Gastrocnemius medialis (tissue), 4 donors: ENCODE measurements around the gene SDHAF3. TPM values are rescaled to one million over a fixed set of nuclear protein-coding genes. Genes with fewer than 3 reads are reported as not detected.

Experiments
- ATAC-seq, 2 donors: fragments of 150-250 bp; one replicate each; pipeline ENCODE4 v1.9.1; 2016
- DNase-seq, 2 donors: peaks; one replicate each; pipeline ENCODE4 v3.0.0-alpha.2; 2019
- H3K27ac ChIP-seq, 4 donors: fragments of 200-600 bp; sonication (generic); 1 replicate in 1 of 4; 2 replicates in 3 of 4; pipeline ENCODE4 v1.5.1; 2016 to 2018; ENCODE audit warnings: mild to moderate bottlenecking in 2 of 4, moderate library complexity in 1 of 4
- H3K27me3 ChIP-seq, 3 donors: fragments of 200-600 bp; sonication (generic) in 2 of 3; 1 replicate in 1 of 3; 2 replicates in 2 of 3; pipeline versions ENCODE4 v1.5.1 to v1.6.0; 2016 to 2019; ENCODE audit warnings: mild to moderate bottlenecking in 1 of 3, moderate library complexity in 1 of 3
- H3K36me3 ChIP-seq, 2 donors: fragments of 200-600 bp; sonication (generic) in 1 of 2; one replicate each; pipeline ENCODE4 v1.5.1; 2017 to 2018
- H3K4me1 ChIP-seq, 2 donors: fragments of 200-600 bp; sonication (generic) in 1 of 2; one replicate each; pipeline ENCODE4 v1.5.1; 2016 to 2017; ENCODE audit warnings: mild to moderate bottlenecking in 2 of 2
- H3K4me3 ChIP-seq, 4 donors: fragments of 200-600 bp; sonication (generic) in 3 of 4; 1 replicate in 1 of 4; 2 replicates in 3 of 4; pipeline ENCODE4 v1.5.1; 2016 to 2019; ENCODE audit warnings: mild to moderate bottlenecking in 2 of 4
- H3K9me3 ChIP-seq, 3 donors: fragments of 200-600 bp; sonication (generic) in 2 of 3; 1 replicate in 1 of 3; 2 replicates in 2 of 3; pipeline ENCODE4 v1.5.1; 2016 to 2019
- POLR2A ChIP-seq, 2 donors: fragments of 450-650 bp; IDR thresholded peaks; one replicate each; pipeline ENCODE4 v1.6.1; 2017; ENCODE audit warnings: antibody characterized with exemption in 2 of 2, mild to moderate bottlenecking in 2 of 2, moderate library complexity in 2 of 2
- in situ Hi-C, 4 donors: fragments of 200-750 bp; cut with MboI; loops; one replicate each; pipeline versions ENCODE4 v1.15.0 to v1.8.0; 2017; ENCODE audit warnings: low sequenced_read_pairs in 4 of 4
- intact Hi-C: fragments of 100-400 bp; cut with DNase I; formaldehyde crosslinking; loops from one replicate; pipeline ENCODE4 v1.15.1; 2023; ENCODE audit warnings: low total_unique reads
- total RNA-seq, 4 donors: library from RNA; depleted of rRNA; stranded (reverse); fragments of >200 nt; gene quantifications; one replicate each; pipeline versions ENCODE4 v1.1.0 to v1.2.3, GENCODE V29; 2016
- TF ChIP-seq, protein P1 (sequence below), 5 experiments: fragments of 450-650 bp in 3 of 5; fragments of 200-600 bp in 2 of 5; sonication (generic) in 2 of 5; IDR thresholded peaks in 4 of 5; conservative IDR thresholded peaks in 1 of 5; 1 replicate in 4 of 5; 2 replicates in 1 of 5; pipeline ENCODE4 v1.5.1; 2016 to 2019; ENCODE audit warnings: antibody characterized with exemption in 5 of 5, mild to moderate bottlenecking in 3 of 5, moderate library complexity in 3 of 5

SDHAF3 gene
- total RNA-seq, 4 donors from 2014 or later, result 3.9 to 12.4 (median 6.4) TPM

DNA sequence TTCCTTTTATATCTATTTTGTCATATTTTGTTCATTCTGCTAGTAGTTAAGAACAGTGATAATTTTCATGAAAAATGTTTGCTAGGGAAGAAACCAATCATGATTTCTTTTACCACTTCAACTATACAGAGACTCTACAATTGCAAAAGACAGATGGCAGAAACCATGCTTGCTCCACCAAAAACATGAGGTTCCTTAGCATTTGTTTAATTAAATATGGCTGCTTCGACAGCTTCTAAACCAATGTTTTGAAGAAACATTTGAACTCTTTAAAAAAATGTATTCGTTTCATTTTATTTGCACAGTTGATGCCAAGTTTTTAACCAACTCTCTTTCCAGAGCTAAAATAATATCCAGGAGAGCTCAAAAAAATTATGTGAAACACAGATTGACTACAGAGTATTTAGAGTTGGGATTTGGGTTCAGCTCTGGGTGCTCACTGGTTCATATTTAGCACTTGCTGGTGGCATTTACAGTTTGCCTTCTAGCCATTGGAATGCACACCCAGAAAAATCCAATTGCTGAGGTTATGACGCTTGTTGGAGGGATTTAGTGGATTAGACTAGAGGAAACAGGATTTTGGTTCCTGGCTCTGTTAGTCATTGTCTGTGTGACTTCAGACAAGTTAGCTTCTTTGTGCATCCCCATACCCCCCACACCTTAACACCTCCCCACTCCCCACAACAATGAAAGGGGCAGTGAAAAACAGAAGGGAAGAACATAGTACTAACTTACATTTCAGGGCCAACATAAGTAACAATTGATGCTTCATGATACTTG, 35.8 kb upstream of the SDHAF3 start:
- Histone ChIP-seq H3K36me3 (no peaks in the 10 kb centered on the region), H3K27ac (no peak overlapping the region), H3K27me3 (no peaks in the 10 kb centered on the region), H3K9me3 (no peaks in the 10 kb centered on the region), H3K4me3 (no peak overlapping the region), H3K4me1 (no peaks in the 10 kb centered on the region)
- ATAC-seq (no peak), DNase-seq (no peak)
- in situ Hi-C loops (no loop called here), intact Hi-C loops (no loop called here)
- TF ChIP-seq POLR2A (IDR thresholded peaks at IDR 0.05), result no peak
- TF ChIP-seq, protein P1, sequence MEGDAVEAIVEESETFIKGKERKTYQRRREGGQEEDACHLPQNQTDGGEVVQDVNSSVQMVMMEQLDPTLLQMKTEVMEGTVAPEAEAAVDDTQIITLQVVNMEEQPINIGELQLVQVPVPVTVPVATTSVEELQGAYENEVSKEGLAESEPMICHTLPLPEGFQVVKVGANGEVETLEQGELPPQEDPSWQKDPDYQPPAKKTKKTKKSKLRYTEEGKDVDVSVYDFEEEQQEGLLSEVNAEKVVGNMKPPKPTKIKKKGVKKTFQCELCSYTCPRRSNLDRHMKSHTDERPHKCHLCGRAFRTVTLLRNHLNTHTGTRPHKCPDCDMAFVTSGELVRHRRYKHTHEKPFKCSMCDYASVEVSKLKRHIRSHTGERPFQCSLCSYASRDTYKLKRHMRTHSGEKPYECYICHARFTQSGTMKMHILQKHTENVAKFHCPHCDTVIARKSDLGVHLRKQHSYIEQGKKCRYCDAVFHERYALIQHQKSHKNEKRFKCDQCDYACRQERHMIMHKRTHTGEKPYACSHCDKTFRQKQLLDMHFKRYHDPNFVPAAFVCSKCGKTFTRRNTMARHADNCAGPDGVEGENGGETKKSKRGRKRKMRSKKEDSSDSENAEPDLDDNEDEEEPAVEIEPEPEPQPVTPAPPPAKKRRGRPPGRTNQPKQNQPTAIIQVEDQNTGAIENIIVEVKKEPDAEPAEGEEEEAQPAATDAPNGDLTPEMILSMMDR (IDR thresholded peaks at IDR 0.05 in 4 of 5, conservative IDR thresholded peaks at IDR 0.05 in 1 of 5), result no peak

DNA sequence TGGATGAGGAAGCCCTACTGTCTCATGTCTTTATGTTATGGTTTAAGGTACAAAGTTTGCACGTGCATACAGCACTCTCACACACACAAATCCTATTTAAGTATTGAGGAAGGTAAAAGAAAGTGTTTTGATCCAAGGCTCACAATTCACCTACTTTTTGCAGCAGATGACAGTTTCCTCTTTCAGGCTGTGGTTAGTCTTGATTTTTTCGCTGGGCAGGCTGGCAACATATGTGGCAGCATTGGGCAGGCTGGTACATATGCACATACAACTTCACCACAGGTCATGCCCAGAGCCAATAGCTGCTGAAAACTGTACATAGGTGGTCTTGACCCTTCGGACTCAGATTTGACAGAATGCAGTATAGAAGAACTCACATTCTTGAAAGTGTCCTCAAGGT, 29.1 kb upstream of the SDHAF3 start:
- no peak for TF ChIP-seq POLR2A (IDR thresholded peaks at IDR 0.05)
- TF ChIP-seq, protein P1 (IDR thresholded peaks at IDR 0.05 in 4 of 5, conservative IDR thresholded peaks at IDR 0.05 in 1 of 5), result no peak
- H3K4me1 ChIP-seq, result no peaks in the 10 kb centered on the region
- H3K27me3 ChIP-seq, result peaks cover 0 to 4% (median 0%) of the 10 kb centered on the region in 3 donors

DNA sequence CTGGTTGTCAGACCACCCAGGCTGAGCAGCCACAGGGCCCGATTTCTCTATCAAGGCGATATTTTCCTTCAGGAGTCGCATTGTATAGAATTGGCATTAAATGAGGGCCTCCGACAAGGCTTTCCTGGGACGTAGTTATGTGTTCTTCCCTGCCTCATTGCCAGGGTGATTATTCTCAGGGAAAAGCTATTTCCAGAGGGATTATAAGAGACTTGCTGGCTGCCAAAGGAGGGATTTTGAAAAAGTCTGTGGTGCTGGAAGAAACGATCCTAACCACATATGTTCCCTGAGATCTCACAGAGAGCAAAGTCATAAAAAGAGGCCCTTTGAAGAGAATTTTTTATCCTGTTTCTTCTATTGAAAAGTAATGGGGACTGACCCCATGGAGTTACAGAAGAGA, 27.7 kb upstream of the SDHAF3 start:
- intact Hi-C loops (no loop called here), in situ Hi-C loops (no loop called here)
- Histone ChIP-seq H3K9me3 (no peaks in the 10 kb centered on the region), H3K27ac (no peak overlapping the region), H3K4me1 (no peaks in the 10 kb centered on the region), H3K27me3 (peaks cover 0 to 4% (median 0%) of the 10 kb centered on the region in 3 donors), H3K4me3 (no peak overlapping the region), H3K36me3 (no peaks in the 10 kb centered on the region)
- TF ChIP-seq POLR2A (IDR thresholded peaks at IDR 0.05), result no peak
- TF ChIP-seq, protein P1 (IDR thresholded peaks at IDR 0.05 in 4 of 5, conservative IDR thresholded peaks at IDR 0.05 in 1 of 5), result no peak
- ATAC-seq (no peak), DNase-seq (no peak)

More for the DNA sequence above, 29.1 kb upstream of the SDHAF3 start:
- Histone ChIP-seq H3K4me3 (no peak overlapping the region), H3K27ac (no peak overlapping the region), H3K36me3 (no peaks in the 10 kb centered on the region), H3K9me3 (no peaks in the 10 kb centered on the region)
- intact Hi-C loops (no loop called here), in situ Hi-C loops (no loop called here)
- ATAC-seq (no peak), DNase-seq (no peak)

DNA sequence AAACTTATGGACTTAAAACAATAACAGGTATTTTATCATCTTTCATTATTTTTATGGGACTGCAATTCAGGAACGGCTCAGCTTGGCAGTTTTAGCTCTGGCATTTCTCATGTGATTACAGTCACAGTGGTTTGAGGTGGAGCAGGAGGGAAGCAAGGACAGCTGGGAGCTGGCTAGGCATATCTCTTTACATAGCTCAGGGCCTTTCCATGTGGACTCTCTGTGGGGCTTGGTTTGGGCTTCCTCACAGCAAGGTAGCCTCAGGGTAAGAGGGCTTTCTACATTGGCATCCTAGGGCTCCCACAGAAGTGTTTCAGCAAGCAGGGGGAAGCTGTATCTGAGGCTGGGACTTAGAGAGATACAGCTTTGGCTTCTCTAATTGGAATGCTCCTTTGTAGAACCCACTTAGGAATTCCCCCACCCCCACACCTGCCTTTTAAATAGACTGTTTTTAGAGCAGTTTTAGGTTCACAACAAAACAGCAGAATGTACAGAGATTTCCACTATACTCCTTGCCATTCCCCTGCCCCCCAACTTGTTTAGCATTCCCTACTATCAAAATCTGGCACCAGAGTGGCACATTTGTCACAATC, 26.6 kb upstream of the SDHAF3 start:
- no peaks in the 10 kb centered on the region for H3K9me3 ChIP-seq
- no peaks in the 10 kb centered on the region for H3K4me1 ChIP-seq
- no peak overlapping the region for H3K4me3 ChIP-seq
- ATAC-seq (no peak), DNase-seq (no peak)
- intact Hi-C loops (no loop called here), in situ Hi-C loops (no loop called here)
- peaks cover 0 to 4% (median 0%) of the 10 kb centered on the region in 3 donors for H3K27me3 ChIP-seq
- H3K36me3 ChIP-seq, result no peaks in the 10 kb centered on the region
- TF ChIP-seq POLR2A (IDR thresholded peaks at IDR 0.05), result no peak
- TF ChIP-seq, protein P1 (IDR thresholded peaks at IDR 0.05 in 4 of 5, conservative IDR thresholded peaks at IDR 0.05 in 1 of 5), result no peak
- no peak overlapping the region for H3K27ac ChIP-seq
